ENCODE data around the gene GJC3. TPM values are rescaled to one million over a fixed set of nuclear protein-coding genes. Genes with fewer than 3 reads are reported as not detected.
"Not testable (repeated sequence)": the region's sequence is repeated elsewhere in the genome, so short reads cannot be mapped to it uniquely, and the experiment has no call there.

GJC3 gene
- total and polyA plus RNA-seq, 4 donors = 0.57 TPM; not detected in 3

- WGBS, 2 donors = 24 to 26% methylated on average over 14 of the region's 14 CpGs
- Histone ChIP-seq H3K36me3 (ENCODE audit: control insufficient read depth in 1 of 2, insufficient read depth in 2 of 2, low read length in 1 of 2) (no peaks in the 10 kb centered on the region), H3K9me3 (ENCODE audit: control insufficient read depth, low read length) (no peaks in the 10 kb centered on the region), H3K27ac (ENCODE audit: low read depth in 1 of 2, low read length in 2 of 2) (no peak overlapping the region), H3K4me3 (ENCODE audit: low read length in 2 of 2) (no peak overlapping the region), H3K4me1 (ENCODE audit: control insufficient read depth in 1 of 2, insufficient read depth in 2 of 2, low read length in 2 of 2) (no peaks in the 10 kb centered on the region), H3K27me3 (ENCODE audit: control insufficient read depth in 1 of 2, insufficient read depth in 2 of 2, low read length in 1 of 2) (peaks cover 0 to 2% of the 10 kb centered on the region in 2 donors)
- DNase-seq = no peak
- no peak for ATAC-seq (ENCODE audit: low FRiP score)
- intact Hi-C loops (cut with DNase I) = no loop called here
These were observed 14.4 kb upstream of the GJC3 start for GRCh38 chr7:99943641-99944496.

- Histone ChIP-seq H3K4me1 (ENCODE audit: control insufficient read depth in 1 of 2, insufficient read depth in 2 of 2, low read length in 2 of 2) (no peaks in the 10 kb centered on the region), H3K9me3 (ENCODE audit: control insufficient read depth, low read length) (peaks cover 3% of the 10 kb centered on the region), H3K36me3 (ENCODE audit: control insufficient read depth in 1 of 2, insufficient read depth in 2 of 2, low read length in 1 of 2) (no peaks in the 10 kb centered on the region), H3K27me3 (ENCODE audit: control insufficient read depth in 1 of 2, insufficient read depth in 2 of 2, low read length in 1 of 2) (peaks cover 0 to 4% of the 10 kb centered on the region in 2 donors), H3K27ac (ENCODE audit: low read depth in 1 of 2, low read length in 2 of 2) (no peak overlapping the region), H3K4me3 (ENCODE audit: low read length in 2 of 2) (no peak overlapping the region)
- ATAC-seq (ENCODE audit: low FRiP score) (no peak), DNase-seq (no peak)
- WGBS, 2 donors = 90 to 91% methylated on average over 2 of the region's 2 CpGs
- intact Hi-C loops (cut with DNase I) = no loop called here
These were observed 8.9 kb upstream of the GJC3 start for GRCh38 chr7:99938296-99938695.

- ATAC-seq (ENCODE audit: low FRiP score); H3K36me3 ChIP-seq (ENCODE audit: control insufficient read depth in 1 of 2, insufficient read depth in 2 of 2, low read length in 1 of 2); H3K4me3 ChIP-seq (ENCODE audit: low read length in 2 of 2); H3K9me3 ChIP-seq (ENCODE audit: control insufficient read depth, low read length); H3K4me1 ChIP-seq (ENCODE audit: control insufficient read depth in 1 of 2, insufficient read depth in 2 of 2, low read length in 2 of 2); intact Hi-C loops (cut with DNase I); DNase-seq; H3K27ac ChIP-seq (ENCODE audit: low read depth in 1 of 2, low read length in 2 of 2); H3K27me3 ChIP-seq (ENCODE audit: control insufficient read depth in 1 of 2, insufficient read depth in 2 of 2, low read length in 1 of 2): not testable (repeated sequence)
- 41 to 43% methylated on average over 4 of the region's 4 CpGs for WGBS, 2 donors
These were observed 5.6 kb upstream of the GJC3 start for GRCh38 chr7:99935009-99935408.

- ATAC-seq (ENCODE audit: low FRiP score) = no peak
- no peaks in the 10 kb centered on the region for H3K4me1 ChIP-seq (ENCODE audit: control insufficient read depth in 1 of 2, insufficient read depth in 2 of 2, low read length in 2 of 2)
- H3K9me3 ChIP-seq (ENCODE audit: control insufficient read depth, low read length) = peaks cover 3% of the 10 kb centered on the region
- no peaks in the 10 kb centered on the region for H3K36me3 ChIP-seq (ENCODE audit: control insufficient read depth in 1 of 2, insufficient read depth in 2 of 2, low read length in 1 of 2)
- no peak overlapping the region for H3K4me3 ChIP-seq (ENCODE audit: low read length in 2 of 2)
- peaks cover 0 to 5% of the 10 kb centered on the region in 2 donors for H3K27me3 ChIP-seq (ENCODE audit: control insufficient read depth in 1 of 2, insufficient read depth in 2 of 2, low read length in 1 of 2)
- intact Hi-C loops (cut with DNase I) = no loop called here
- 76 to 82% methylated on average over 3 of the region's 3 CpGs for WGBS, 2 donors
- DNase-seq = no peak
- no peak overlapping the region for H3K27ac ChIP-seq (ENCODE audit: low read depth in 1 of 2, low read length in 2 of 2)
These were observed 956 bp upstream of the GJC3 start for GRCh38 chr7:99930376-99930775.

- no peak for DNase-seq
- intact Hi-C loops (cut with DNase I) = no loop called here
- WGBS, 2 donors = 26 to 33% methylated on average over 2 of the region's 2 CpGs
- Histone ChIP-seq H3K9me3 (ENCODE audit: control insufficient read depth, low read length) (peaks cover 3% of the 10 kb centered on the region), H3K4me3 (ENCODE audit: low read length in 2 of 2) (no peak overlapping the region), H3K27ac (ENCODE audit: low read depth in 1 of 2, low read length in 2 of 2) (no peak overlapping the region), H3K4me1 (ENCODE audit: control insufficient read depth in 1 of 2, insufficient read depth in 2 of 2, low read length in 2 of 2) (no peaks in the 10 kb centered on the region), H3K27me3 (ENCODE audit: control insufficient read depth in 1 of 2, insufficient read depth in 2 of 2, low read length in 1 of 2) (peaks cover 0 to 3% of the 10 kb centered on the region in 2 donors), H3K36me3 (ENCODE audit: control insufficient read depth in 1 of 2, insufficient read depth in 2 of 2, low read length in 1 of 2) (no peaks in the 10 kb centered on the region)
- no peak for ATAC-seq (ENCODE audit: low FRiP score)
These were observed 272 bp upstream of the GJC3 start for GRCh38 chr7:99929730-99930053.

- intact Hi-C loops (cut with DNase I) = no loop called here
- 37 to 48% methylated on average over 2 of the region's 2 CpGs for WGBS, 2 donors
- peaks cover 3% of the 10 kb centered on the region for H3K9me3 ChIP-seq (ENCODE audit: control insufficient read depth, low read length)
These were observed 1.2 kb downstream of the GJC3 start for GRCh38 chr7:99928188-99928587.

GRCh38 chr7:99927536-99927935, 1.9 kb downstream of the GJC3 start:
- ATAC-seq (ENCODE audit: low FRiP score) = no peak
- Histone ChIP-seq H3K27ac (ENCODE audit: low read depth in 1 of 2, low read length in 2 of 2) (no peak overlapping the region), H3K27me3 (ENCODE audit: control insufficient read depth in 1 of 2, insufficient read depth in 2 of 2, low read length in 1 of 2) (peaks cover 0 to 2% of the 10 kb centered on the region in 2 donors), H3K4me3 (ENCODE audit: low read length in 2 of 2) (no peak overlapping the region), H3K9me3 (ENCODE audit: control insufficient read depth, low read length) (peaks cover 3% of the 10 kb centered on the region), H3K4me1 (ENCODE audit: control insufficient read depth in 1 of 2, insufficient read depth in 2 of 2, low read length in 2 of 2) (no peaks in the 10 kb centered on the region), H3K36me3 (ENCODE audit: control insufficient read depth in 1 of 2, insufficient read depth in 2 of 2, low read length in 1 of 2) (no peaks in the 10 kb centered on the region)
- DNase-seq = no peak
- intact Hi-C loops (cut with DNase I) = no loop called here
- WGBS, 2 donors = 17 to 32% methylated on average over 5 of the region's 5 CpGs

More at GRCh38 chr7:99928188-99928587, 1.2 kb downstream of the GJC3 start:
- ATAC-seq (ENCODE audit: low FRiP score) (no peak), DNase-seq (no peak)
- Histone ChIP-seq H3K36me3 (ENCODE audit: control insufficient read depth in 1 of 2, insufficient read depth in 2 of 2, low read length in 1 of 2) (no peaks in the 10 kb centered on the region), H3K27ac (ENCODE audit: low read depth in 1 of 2, low read length in 2 of 2) (no peak overlapping the region), H3K4me1 (ENCODE audit: control insufficient read depth in 1 of 2, insufficient read depth in 2 of 2, low read length in 2 of 2) (no peaks in the 10 kb centered on the region), H3K4me3 (ENCODE audit: low read length in 2 of 2) (no peak overlapping the region), H3K27me3 (ENCODE audit: control insufficient read depth in 1 of 2, insufficient read depth in 2 of 2, low read length in 1 of 2) (peaks cover 0 to 2% of the 10 kb centered on the region in 2 donors)

- DNase-seq = no peak
- Histone ChIP-seq H3K27ac (ENCODE audit: low read depth in 1 of 2, low read length in 2 of 2) (no peak overlapping the region), H3K4me1 (ENCODE audit: control insufficient read depth in 1 of 2, insufficient read depth in 2 of 2, low read length in 2 of 2) (no peaks in the 10 kb centered on the region), H3K27me3 (ENCODE audit: control insufficient read depth in 1 of 2, insufficient read depth in 2 of 2, low read length in 1 of 2) (peaks cover 0 to 2% of the 10 kb centered on the region in 2 donors), H3K4me3 (ENCODE audit: low read length in 2 of 2) (no peak overlapping the region), H3K9me3 (ENCODE audit: control insufficient read depth, low read length) (peaks cover 3% of the 10 kb centered on the region), H3K36me3 (ENCODE audit: control insufficient read depth in 1 of 2, insufficient read depth in 2 of 2, low read length in 1 of 2) (no peaks in the 10 kb centered on the region)
- intact Hi-C loops (cut with DNase I) = no loop called here
- no peak for ATAC-seq (ENCODE audit: low FRiP score)
These were observed 3.1 kb downstream of the GJC3 start for GRCh38 chr7:99926321-99926720.

GRCh38 chr7:99923200-99923599, 6.2 kb downstream of the GJC3 start:
- DNase-seq (no peak), ATAC-seq (ENCODE audit: low FRiP score) (no peak)
- H3K27ac ChIP-seq (ENCODE audit: low read depth in 1 of 2, low read length in 2 of 2) = no peak overlapping the region
- intact Hi-C loops (cut with DNase I) = no loop called here
- peaks cover 0 to under 1% of the 10 kb centered on the region in 2 donors for H3K4me1 ChIP-seq (ENCODE audit: control insufficient read depth in 1 of 2, insufficient read depth in 2 of 2, low read length in 2 of 2)
- no peaks in the 10 kb centered on the region for H3K36me3 ChIP-seq (ENCODE audit: control insufficient read depth in 1 of 2, insufficient read depth in 2 of 2, low read length in 1 of 2)
- H3K27me3 ChIP-seq (ENCODE audit: control insufficient read depth in 1 of 2, insufficient read depth in 2 of 2, low read length in 1 of 2) = no peaks in the 10 kb centered on the region
- peaks cover 1% of the 10 kb centered on the region for H3K9me3 ChIP-seq (ENCODE audit: control insufficient read depth, low read length)
- H3K4me3 ChIP-seq (ENCODE audit: low read length in 2 of 2) = no peak overlapping the region
- 85% methylated on average over 3 of the region's 3 CpGs for WGBS, 2 donors
